HG03175 (cell line): ENCODE measurements around the gene PTCSC3.

ENCODE experiments used
- ATAC-seq: cut with Tn5 transposase; IDR thresholded peaks from one replicate; pipeline ENCODE4 v1.9.1; 2021; ENCODE audit warnings: mild to moderate bottlenecking, moderate library complexity; ENCODE audit not compliant: unreplicated experiment

Gene PTCSC3

DNA sequence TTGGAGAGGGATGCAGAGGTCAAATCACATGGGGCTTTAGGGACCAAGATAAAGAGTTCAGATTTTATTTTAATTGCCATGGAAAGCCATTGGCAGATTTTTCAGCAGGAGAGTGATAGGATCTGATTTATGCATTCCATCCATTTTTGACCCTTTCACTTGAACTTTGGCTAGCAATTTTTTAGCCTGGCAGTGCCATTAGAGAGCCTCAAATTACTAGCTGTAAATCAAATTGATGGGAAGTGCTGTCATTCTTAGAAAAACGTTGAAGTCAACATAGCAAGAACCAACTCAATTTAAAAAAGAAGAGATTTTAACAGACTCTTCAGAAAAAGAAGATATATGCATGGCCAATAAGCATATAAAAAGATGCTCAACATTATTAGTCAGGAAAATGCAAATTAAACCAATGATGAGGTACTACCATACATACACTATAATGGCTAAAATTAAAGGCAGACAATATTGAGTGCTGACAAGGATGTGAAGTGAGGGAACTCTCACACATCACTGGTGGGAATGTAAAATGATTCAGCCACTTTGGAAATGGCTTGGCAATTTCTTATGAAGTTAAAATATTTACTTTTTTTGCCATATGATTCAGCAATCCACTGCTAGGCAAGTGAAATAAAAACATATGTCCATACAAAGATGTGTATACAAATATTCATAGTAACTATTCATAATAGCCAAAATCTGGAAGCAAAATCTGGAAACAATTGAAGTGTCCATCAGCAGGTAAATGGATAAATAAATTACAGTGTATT, 89.7 kb downstream of the PTCSC3 start:
- no peak for ATAC-seq

DNA sequence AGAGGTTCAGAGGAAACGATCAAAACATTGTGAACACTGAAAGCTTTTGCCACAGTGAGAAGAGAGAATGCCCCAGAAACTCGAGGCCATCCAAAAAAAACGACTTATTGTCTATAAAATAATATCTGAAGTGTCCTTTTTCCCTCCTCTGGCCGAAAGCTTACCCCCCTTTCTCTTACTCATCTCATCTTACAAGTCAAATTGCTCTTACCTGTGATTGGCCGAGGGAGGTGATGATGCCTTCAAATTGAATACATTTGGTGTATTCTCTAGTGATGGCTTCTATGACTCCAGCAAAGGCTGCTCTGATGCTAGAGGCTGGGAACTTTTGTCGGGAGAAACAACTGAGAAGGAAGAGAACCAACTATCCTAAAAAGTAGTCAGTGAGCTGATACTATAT, 90.7 kb downstream of the PTCSC3 start:
- no peak for ATAC-seq
